Cerebellar nuclear complex (tissue), 1 donor: ENCODE data around the gene APOL2.
"Not testable (repeated sequence)": the region's sequence is repeated elsewhere in the genome, so short reads cannot be mapped to it uniquely, and the experiment has no call there.

ENCODE experiments used
- DNase-seq, 2 experiments: peaks; one replicate each; lab custom pipeline; 2025; lab: John Stamatoyannopoulos, UW

The APOL2 gene

GRCh38 chr22:36221799-36222751 is 17.3 kb downstream of the APOL2 start:
- DNase-seq = no peak

- no peak for DNase-seq
Measured at GRCh38 chr22:36220451-36220921, 18.8 kb downstream of the APOL2 start.

DNA sequence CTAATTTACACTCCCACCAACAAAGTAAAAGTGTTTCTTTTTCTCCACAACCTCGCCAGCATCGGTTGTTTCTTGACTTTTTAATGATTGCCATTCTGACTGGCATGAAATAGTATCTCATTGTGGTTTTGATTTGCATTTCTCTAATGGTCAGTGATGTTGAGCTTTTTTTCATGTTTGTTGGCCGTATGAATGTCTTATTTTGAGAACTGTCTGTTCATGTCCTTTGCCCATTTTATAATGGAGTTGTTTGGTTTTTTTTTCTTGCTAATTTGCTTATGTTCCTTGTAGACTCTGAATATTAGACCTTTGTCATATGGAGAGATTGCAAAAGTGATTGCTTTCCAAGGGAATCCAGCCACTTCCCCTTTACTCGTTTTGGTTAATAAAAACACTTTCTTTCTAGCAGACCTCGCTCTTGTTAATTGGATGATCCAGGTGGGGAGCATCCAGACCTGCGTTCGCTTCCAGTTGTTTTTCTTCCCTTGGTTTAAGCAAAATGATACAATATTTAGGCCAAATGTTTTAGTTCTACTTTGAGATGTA is 20.6 kb downstream of the APOL2 start:
- DNase-seq = no peak

DNA sequence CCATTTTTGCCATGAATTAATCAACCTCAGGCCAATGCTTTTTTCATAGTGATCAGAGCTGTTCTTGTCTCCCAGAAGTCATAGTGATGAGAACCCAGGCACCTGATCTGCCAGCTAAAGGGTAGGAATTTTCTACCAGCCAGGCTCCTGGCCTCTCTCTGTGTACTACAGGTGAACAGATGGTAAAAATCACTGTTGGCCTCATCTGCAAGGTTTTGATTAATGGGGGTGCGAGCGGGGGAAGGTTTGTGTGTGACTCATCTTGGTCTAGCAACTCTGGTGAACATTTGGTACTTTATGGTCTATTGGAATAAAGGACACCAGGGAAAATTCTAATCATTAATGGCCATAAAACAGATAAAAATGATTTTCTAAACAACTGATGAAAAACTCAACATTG is 23.3 kb downstream of the APOL2 start:
- DNase-seq = peak in 1 of 2 experiments; percentile 70

DNA sequence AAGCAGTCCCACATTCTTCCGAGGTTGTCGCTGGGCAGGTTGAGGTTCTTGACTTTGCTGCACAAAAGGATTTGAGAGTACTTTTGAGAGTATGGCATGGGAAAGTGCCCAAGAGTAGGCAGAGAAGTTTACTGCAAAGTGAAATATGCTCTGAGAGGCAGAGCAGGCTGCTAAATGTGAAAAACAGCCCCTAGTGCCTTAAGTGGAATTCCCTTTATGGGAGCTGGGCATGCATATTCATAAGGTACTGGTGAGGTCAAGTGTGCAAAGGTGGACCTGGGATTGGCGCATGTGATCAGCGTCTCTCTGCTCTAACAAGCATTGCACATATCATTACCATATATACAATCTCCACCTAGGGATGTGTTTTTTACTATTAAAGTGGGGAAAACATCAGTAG is 25.7 kb downstream of the APOL2 start:
- no peak for DNase-seq

GRCh38 chr22:36212901-36213300 is 26.4 kb downstream of the APOL2 start:
- DNase-seq = no peak

- DNase-seq = no peak
Measured at GRCh38 chr22:36211237-36211861, 28.0 kb downstream of the APOL2 start.

DNA sequence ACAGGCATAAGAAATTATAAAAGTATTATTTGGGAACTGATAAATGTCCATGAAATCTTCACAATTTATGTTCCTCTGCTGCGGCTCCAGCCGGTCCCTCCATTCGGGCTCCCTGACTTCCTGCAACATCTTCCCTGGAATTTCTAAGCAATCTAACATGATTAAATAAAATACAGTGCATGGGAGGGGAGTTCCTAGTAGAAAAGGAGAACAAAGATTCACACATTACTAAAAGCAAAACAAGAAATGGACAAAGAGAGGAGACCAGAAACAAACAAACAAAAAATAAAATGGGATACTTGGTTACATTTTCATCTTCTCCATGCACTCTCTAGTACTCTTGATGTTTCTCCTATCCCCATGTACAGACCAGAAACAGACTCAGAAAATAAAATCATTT is 29.1 kb downstream of the APOL2 start:
- DNase-seq = no peak

DNA sequence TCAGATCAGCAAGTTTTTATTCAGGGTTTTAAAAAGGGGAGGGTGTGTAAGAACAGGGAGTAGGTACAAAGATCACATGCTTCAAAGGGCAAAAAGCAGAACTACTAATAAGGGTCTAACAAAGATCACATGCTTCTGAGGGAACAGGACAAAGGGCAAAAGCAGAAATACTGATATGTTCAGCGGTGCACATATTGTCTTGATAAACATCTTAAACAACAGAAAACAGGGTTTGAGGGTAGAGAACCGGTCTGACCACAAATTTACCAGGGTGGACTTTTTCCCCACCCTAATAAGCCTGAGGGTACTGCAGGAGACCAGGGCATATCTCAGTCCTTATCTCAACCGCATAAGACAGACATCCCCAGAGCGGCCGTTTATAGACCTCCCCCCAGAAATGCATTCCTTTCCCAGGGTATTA is 29.8 kb downstream of the APOL2 start:
- not testable (repeated sequence) for DNase-seq

DNA sequence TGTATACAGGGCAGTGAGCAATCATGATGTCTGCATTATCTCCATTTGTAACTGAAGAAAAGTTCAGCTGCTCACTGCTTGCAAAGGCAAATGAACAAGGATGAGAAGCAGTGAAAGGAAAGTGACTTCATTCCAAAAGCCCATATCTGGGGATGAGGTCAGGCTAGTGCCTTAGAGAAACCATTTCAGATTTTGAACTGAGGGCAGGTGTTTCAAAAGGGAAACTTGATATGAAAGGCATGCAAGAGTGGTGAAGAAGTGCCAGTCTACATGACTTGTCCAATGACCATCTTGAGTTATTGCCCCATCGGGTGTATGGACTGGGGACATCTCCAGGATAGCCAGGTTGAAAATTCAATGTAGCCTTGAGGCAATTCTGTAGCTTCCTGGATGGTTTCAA is 30.4 kb downstream of the APOL2 start:
- DNase-seq = no peak

GRCh38 chr22:36208162-36208765 is 31.1 kb downstream of the APOL2 start:
- DNase-seq = no peak

- no peak for DNase-seq
Measured at GRCh38 chr22:36206255-36206654, 33.1 kb downstream of the APOL2 start.

- not testable (repeated sequence) for DNase-seq
Measured at GRCh38 chr22:36205573-36205972, 33.8 kb downstream of the APOL2 start.

DNA sequence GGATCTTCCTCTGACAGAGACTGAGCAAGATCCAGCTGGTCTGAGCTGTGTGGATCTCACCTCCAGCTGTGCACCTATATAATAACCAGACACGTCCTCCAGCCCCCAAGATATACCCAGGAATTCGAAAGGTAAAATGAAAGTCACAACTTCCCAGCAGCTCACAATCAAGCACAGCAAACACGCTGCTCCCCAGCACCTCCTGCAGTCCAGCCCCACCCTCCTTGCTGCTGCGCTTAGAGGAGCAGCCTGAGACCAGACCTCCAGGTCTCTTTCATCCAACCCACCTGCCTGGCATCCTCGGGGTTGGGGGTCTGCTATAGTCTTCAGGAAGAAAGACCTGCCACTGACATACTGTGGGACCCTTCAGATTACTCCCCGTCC is 34.7 kb downstream of the APOL2 start:
- DNase-seq = no peak

- no peak for DNase-seq
Measured at GRCh38 chr22:36204001-36204631, 35.2 kb downstream of the APOL2 start.

DNA sequence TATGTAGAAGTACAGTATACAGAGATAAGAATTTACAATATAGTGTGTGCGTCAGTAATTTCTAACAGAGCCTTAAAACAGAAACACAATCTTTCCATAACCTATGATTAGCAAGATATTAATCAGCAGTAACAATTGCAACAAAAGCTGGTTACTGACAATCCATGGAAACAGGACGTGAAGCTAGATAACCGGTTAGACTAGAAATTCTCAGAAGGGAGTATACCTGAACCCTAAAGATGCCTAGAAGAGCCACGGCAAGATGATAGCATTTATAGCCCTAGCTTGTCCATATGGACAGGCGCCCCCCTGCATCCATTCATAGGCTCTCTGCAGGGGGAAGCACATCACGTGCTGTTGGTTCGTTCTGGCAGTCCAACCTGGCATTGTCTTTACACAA is 35.9 kb downstream of the APOL2 start:
- DNase-seq = not testable (repeated sequence)

GRCh38 chr22:36202906-36203305 is 36.4 kb downstream of the APOL2 start:
- DNase-seq = not testable (repeated sequence)

- no peak for DNase-seq
Measured at GRCh38 chr22:36201630-36202319, 37.6 kb downstream of the APOL2 start, which contains the start of gene APOL4. TSS of gene APOL4 (minus strand) at chr22:36201809. CDS start at chr22:36201734, 75 bp downstream.

- not testable (repeated sequence) for DNase-seq
Measured at GRCh38 chr22:36201025-36201424, 38.3 kb downstream of the APOL2 start.

DNA sequence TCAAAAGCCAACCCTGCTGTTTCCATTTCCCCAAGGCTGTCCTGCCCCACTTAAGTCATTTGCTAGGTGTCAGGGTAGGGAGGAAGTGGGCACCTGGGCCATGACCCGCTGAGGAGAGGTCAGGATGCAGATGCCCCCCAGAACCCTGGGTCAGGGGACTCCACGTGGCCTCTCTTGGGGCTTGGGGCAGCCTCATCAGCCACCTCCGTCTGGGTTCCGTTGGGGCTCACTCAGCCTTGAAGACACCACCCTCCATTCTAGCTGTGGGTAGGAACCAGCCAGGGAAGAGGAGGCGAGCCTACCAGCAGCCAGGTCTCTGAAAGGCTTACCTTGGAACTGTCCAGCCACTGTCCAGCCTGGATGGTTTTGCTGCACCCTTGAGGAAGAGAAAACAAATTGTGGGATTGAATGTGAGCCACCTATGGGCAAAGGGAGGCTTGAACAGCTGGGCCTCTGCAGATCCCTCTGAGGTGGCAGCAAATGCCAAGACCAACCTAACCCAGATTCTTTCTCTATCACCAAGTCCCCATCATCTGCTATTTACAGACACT is 40.3 kb downstream of the APOL2 start:
- no peak for DNase-seq

- no peak for DNase-seq
Measured at GRCh38 chr22:36198536-36198935, 40.8 kb downstream of the APOL2 start.
